ENCODE results near the gene ZNF679. TPM values are rescaled to one million over a fixed set of nuclear protein-coding genes. Genes with fewer than 3 reads are reported as not detected.
"Not testable (repeated sequence)": the region's sequence is repeated elsewhere in the genome, so short reads cannot be mapped to it uniquely, and the experiment has no call there.

Gene ZNF679
- total RNA-seq: not detected

DNA sequence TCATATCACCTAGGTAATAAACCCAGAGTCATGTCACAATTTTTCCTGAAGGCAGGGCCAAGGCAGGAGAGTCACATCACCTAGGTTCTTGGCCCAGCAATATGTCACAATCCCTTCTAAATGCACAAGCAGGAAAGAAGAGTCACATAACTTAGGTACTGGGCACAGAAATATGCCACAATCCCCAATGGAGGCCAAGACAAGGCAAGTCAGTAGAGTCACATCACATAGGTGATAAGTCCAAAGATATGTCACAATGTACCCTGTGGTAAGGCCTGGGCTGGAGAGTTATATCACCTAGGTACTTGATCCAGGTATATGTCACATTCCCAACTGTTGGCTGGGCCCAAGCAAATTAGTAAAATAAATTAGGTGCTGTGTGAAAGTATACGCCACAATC is at the start of gene ZNF679:
ZNF679 (plus strand) TSS at position 301 of the 400 bp plus-strand sequence. CDS start 20,644 bp downstream, outside the sequence.
- not testable (repeated sequence) for H3K36me3 Mint-ChIP-seq (ENCODE audit: insufficient read depth); H3K27me3 Mint-ChIP-seq (ENCODE audit: low read depth); DNase-seq; ATAC-seq; H3K4me3 Mint-ChIP-seq; H3K4me1 Mint-ChIP-seq (ENCODE audit: low read depth)
- H3K9me3 Mint-ChIP-seq: peaks cover 17% of the 10 kb centered on the region

DNA sequence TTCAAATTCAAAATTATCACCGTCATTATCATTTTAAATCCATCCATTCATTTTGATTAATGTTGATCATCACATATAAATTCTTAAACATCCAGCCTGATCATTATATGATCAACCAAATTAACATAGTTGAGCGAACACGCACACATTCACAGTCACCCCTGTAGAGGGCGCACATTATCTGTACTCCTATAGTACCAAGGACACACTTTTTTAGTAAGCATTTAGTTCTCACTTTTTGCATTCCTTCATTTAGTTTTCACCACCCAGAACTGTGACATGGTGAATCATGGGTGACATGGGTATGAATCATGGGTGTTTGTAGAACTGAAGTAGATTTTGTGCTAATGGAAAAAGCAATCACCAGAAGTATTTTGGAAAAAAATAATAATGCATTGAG is 47.3 kb upstream of the ZNF679 start:
- H3K4me3 Mint-ChIP-seq: no peak overlapping the region
- H3K9me3 Mint-ChIP-seq: no peaks in the 10 kb centered on the region
- ATAC-seq (peak; percentile 46 to 47), DNase-seq (no peak)
- no peaks in the 10 kb centered on the region for H3K4me1 Mint-ChIP-seq (ENCODE audit: low read depth)
- H3K36me3 Mint-ChIP-seq (ENCODE audit: insufficient read depth): no peaks in the 10 kb centered on the region
- H3K27me3 Mint-ChIP-seq (ENCODE audit: low read depth): peaks cover 10% of the 10 kb centered on the region

DNA sequence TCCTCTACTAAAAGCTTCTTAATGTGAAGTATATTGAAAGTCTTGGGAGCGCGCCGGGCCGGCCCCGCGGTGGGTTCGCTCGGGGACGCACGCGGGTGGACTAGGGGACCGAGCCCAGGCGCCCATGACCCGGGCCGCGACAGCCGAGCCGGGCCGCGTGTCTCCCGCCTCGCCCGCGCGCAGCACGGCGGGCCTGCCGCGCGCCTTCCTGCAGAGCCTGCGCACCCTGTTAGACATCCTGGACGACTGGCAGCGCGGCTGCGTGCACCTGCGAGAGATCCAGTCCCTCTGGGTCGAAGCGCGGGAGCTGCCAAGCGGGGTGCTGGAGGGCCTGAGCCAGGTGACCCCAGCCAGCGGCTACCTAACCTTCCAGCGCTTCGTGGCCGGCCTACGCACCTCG is 46.7 kb upstream of the ZNF679 start:
- H3K9me3 Mint-ChIP-seq: no peaks in the 10 kb centered on the region
- no peaks in the 10 kb centered on the region for H3K36me3 Mint-ChIP-seq (ENCODE audit: insufficient read depth)
- no peak for ATAC-seq
- H3K4me3 Mint-ChIP-seq: no peak overlapping the region
- no peak for DNase-seq
- H3K4me1 Mint-ChIP-seq (ENCODE audit: low read depth): no peaks in the 10 kb centered on the region
- peaks cover 10% of the 10 kb centered on the region for H3K27me3 Mint-ChIP-seq (ENCODE audit: low read depth)

DNA sequence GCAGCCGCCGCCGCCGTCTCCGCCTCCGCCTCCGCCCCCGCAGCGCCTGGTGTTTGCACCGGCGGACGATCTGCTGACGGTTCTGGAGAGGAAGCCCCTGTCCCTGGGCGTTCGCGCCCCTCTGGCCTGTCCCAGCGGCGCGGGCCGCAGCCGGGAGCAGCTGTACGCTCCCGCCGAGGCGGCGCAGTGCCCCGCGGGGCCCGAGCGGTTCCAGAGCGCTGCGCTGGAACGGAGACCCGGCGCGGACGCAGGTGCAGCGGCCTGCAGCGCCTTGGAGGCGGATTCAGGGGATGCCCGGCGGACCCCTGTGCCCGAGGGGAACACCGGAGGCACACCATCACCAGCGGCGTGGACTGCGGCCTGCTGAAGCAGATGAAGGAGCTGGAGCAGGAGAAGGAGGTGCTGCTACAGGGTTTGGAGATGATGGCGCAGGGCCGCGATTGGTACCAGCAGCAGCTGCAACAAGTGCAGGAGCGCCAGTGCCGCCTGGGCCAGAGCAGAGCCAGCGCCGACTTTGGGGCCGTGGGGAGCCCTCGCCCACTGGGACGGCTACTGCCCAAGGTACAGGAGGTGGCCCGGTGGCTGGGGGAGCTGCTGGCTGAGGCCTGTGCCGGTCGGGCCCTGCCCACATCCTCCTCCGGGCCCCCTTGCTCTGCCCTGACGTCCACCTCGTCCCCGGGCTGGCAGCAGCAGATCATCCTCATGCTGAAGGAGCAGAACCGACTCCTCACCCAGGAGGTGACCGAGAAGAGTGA is 46.1 kb upstream of the ZNF679 start:
- H3K4me1 Mint-ChIP-seq (ENCODE audit: low read depth): no peaks in the 10 kb centered on the region
- H3K27me3 Mint-ChIP-seq (ENCODE audit: low read depth): peaks cover 10% of the 10 kb centered on the region
- ATAC-seq (no peak), DNase-seq (no peak)
- H3K4me3 Mint-ChIP-seq: no peak overlapping the region
- H3K36me3 Mint-ChIP-seq (ENCODE audit: insufficient read depth): no peaks in the 10 kb centered on the region
- H3K9me3 Mint-ChIP-seq: peaks cover 3% of the 10 kb centered on the region

DNA sequence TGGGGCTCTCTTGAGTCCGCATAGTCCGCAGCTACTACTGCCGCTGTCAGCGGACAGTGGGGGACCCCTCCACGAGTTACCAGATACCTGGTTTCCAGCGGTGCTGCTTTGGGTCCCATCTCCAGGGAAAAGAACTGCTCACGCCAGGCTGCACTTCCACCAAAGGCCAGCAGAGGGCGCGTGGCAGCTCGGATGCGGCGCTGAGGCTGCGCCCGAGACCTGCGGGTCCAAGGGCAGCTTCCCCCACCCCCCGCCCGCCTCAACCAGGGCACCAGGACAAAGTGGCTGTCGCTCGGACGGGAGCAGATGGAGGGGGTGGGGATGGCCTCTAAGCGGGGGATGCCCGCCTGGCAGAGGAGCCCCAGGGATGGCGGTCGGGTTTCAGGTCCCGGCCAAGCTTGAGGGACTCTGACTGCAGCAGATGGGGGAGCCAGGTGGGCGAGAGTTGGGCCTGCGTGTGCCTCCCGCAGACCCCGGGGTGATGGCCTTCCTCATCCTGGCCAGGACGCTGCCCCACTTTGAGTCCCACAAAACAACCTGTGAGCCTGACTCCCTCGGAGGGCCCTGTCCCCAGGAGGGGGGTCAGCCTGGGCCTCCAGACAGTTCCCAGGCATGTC is 45.0 kb upstream of the ZNF679 start:
- Mint-ChIP-seq H3K27me3 (ENCODE audit: low read depth) (peaks cover 10% of the 10 kb centered on the region), H3K9me3 (peaks cover 4% of the 10 kb centered on the region), H3K4me1 (ENCODE audit: low read depth) (no peaks in the 10 kb centered on the region), H3K4me3 (no peak overlapping the region), H3K36me3 (ENCODE audit: insufficient read depth) (no peaks in the 10 kb centered on the region)
- DNase-seq (peak; percentile 26), ATAC-seq (peak in 1 of 2 donors; percentile 57)

DNA sequence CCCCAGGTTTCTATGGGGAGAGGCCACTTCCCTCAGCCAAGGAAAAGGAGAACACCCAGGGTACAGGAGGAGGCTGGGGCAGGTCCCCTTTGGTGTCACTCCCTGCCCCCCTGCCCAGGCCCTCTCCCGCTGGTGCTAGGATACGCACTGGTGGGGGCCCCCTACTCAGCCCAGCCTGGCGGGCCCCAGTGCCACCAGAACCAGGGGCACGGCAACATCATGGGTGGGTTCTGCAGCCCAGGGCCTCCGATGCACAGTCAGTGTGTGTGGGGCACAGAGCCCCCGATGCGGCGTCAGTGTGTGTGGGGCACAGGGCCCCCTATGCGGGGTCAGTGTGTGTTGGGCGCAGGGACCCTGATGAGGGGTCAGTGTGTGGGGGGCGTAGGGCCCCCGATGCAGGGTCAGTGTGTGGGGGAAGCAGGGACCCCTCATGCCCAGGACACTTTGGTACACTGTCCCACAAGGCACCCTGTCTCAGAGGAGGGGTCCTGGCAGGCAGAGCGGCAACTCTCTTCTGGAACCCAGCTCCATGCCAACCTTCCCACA is 44.4 kb upstream of the ZNF679 start:
- H3K27me3 Mint-ChIP-seq (ENCODE audit: low read depth): peaks cover 7% of the 10 kb centered on the region

DNA sequence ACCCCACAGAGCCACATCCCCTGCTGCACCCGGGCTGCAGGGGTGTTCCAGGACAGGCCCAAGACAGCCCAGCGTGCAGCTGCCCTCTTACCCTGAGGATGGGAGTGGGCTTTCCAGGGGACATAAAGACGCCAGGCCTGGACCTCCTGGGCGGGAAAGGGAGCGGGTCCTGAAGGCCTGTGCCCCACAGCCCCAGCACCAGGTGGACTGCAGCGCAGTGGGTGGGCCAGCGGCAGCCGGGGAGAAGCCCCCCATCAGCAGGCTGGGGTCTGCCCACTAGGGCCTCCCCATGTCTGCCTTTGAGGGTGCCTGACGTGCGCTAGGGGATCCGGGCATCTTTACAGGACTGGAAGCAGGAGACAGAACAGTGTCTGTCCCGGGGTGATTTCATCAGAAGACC is 43.9 kb upstream of the ZNF679 start:
- Mint-ChIP-seq H3K27me3 (ENCODE audit: low read depth) (peaks cover 7% of the 10 kb centered on the region), H3K36me3 (ENCODE audit: insufficient read depth) (no peaks in the 10 kb centered on the region), H3K4me1 (ENCODE audit: low read depth) (no peaks in the 10 kb centered on the region), H3K4me3 (no peak overlapping the region), H3K9me3 (peaks cover 4% of the 10 kb centered on the region)
- ATAC-seq (no peak), DNase-seq (no peak)

More for the DNA sequence above, 44.4 kb upstream of the ZNF679 start:
- Mint-ChIP-seq H3K36me3 (ENCODE audit: insufficient read depth) (no peaks in the 10 kb centered on the region), H3K9me3 (peaks cover 4% of the 10 kb centered on the region), H3K4me1 (ENCODE audit: low read depth) (no peaks in the 10 kb centered on the region), H3K4me3 (no peak overlapping the region)
- no peak for DNase-seq
- ATAC-seq: no peak

DNA sequence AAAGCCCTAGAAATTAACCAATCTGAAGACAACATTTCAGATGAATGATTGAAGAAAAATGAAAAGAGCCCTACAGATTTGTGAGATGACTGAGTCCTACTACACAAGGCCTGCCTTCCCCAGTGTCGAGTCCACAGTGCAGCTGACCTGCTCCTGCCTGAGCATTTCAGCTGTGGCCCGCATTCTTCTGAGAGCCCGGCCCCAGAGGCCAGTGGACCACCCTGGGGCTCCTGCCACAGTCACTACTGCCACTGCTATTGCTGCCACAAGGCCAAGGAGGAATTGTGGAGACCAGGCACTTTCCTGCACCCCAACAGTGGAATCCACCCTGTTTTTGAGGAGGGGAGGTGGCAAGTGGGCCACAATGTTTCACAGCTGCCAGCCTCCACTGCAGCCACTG is 40.9 kb upstream of the ZNF679 start:
- H3K27me3 Mint-ChIP-seq (ENCODE audit: low read depth): no peaks in the 10 kb centered on the region
- H3K36me3 Mint-ChIP-seq (ENCODE audit: insufficient read depth): no peaks in the 10 kb centered on the region
- no peaks in the 10 kb centered on the region for H3K4me1 Mint-ChIP-seq (ENCODE audit: low read depth)
- H3K4me3 Mint-ChIP-seq: no peak overlapping the region
- ATAC-seq (no peak), DNase-seq (no peak)
- peaks cover 4% of the 10 kb centered on the region for H3K9me3 Mint-ChIP-seq

DNA sequence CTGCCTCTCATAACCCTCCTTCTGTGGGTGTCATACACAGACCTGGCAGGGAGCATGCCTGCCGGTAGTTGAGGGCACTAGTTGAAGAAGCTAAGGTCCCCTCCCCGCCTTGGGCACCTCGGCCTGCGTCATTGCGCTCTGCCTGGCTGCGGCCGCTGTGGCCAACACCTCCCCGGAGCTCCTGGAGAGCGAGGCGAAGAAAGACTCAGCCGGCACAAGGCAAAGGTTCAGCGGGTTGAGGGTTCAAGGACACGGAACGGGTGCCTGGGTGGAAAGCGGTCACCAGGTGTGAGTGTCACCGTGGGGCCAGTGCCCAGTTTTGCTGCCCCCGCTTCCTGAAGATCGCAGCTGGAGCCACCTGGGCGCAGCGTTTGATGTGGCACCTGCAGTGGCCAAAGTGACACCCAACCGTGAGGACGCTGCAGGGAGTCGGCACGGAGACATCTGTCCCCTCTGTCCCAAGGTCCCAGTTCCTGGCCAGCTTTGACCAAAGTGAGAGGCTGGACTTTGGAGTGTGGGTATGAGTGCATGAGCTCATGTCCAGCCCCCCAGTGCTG is 36.0 kb upstream of the ZNF679 start:
- Mint-ChIP-seq H3K36me3 (ENCODE audit: insufficient read depth) (no peaks in the 10 kb centered on the region), H3K9me3 (peaks cover under 1% of the 10 kb centered on the region), H3K4me3 (no peak overlapping the region), H3K4me1 (ENCODE audit: low read depth) (no peaks in the 10 kb centered on the region), H3K27me3 (ENCODE audit: low read depth) (no peaks in the 10 kb centered on the region)
- ATAC-seq (no peak), DNase-seq (no peak)

DNA sequence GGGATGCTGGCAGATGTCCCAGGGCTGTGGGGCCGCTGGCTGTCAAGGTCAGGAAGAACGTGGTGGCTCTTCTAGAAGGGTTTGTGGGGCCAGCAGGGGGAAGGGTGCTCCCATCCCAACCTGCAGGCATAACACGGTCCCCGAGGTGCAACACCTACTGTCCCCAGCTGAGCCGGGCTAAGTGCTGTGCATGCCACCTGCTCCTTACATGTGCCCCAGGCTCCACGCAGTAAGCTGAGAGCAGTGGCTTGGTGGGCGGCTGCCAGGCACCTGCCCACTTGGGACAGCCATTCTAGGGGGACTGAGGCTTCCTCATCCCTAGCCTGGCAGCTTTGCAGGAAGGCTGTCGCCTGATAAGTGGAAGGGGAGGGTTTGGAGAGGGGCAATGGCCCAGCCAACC is 35.5 kb upstream of the ZNF679 start:
- Mint-ChIP-seq H3K4me3 (no peak overlapping the region), H3K36me3 (ENCODE audit: insufficient read depth) (no peaks in the 10 kb centered on the region), H3K4me1 (ENCODE audit: low read depth) (no peaks in the 10 kb centered on the region), H3K9me3 (no peaks in the 10 kb centered on the region), H3K27me3 (ENCODE audit: low read depth) (no peaks in the 10 kb centered on the region)
- DNase-seq (no peak), ATAC-seq (no peak)

DNA sequence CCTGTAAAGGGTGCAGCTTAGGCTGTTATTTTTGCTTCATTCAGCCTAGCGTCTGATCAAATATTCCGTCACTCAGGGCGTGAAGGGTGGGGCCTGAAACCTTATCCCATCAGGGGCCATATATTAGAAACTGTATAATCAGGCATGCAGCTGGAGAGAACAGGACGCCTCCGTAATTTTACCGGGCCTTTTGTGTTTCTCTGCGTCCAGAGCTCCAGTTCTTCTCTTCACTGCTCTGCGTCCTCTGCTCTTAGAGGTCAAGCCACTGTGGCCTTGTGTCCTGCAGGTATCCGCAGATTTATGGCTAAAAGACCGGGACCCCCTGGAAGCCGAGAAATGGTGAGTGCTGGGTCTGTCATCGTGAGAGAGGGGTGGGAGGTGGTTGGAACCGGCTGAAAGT is 21.4 kb upstream of the ZNF679 start, which contains the start of gene ZNF735:
ZNF735 (plus strand) TSS at position 301 of the 400 bp plus-strand sequence; CDS start at position 301, 0 bp downstream.
- no peaks in the 10 kb centered on the region for H3K36me3 Mint-ChIP-seq (ENCODE audit: insufficient read depth)
- DNase-seq (no peak), ATAC-seq (no peak)
- H3K4me3 Mint-ChIP-seq: no peak within 1 kb of the TSS
- no peaks in the 10 kb centered on the region for H3K27me3 Mint-ChIP-seq (ENCODE audit: low read depth)
- H3K9me3 Mint-ChIP-seq: peaks cover 12% of the 10 kb centered on the region
- H3K4me1 Mint-ChIP-seq (ENCODE audit: low read depth): no peaks in the 10 kb centered on the region

DNA sequence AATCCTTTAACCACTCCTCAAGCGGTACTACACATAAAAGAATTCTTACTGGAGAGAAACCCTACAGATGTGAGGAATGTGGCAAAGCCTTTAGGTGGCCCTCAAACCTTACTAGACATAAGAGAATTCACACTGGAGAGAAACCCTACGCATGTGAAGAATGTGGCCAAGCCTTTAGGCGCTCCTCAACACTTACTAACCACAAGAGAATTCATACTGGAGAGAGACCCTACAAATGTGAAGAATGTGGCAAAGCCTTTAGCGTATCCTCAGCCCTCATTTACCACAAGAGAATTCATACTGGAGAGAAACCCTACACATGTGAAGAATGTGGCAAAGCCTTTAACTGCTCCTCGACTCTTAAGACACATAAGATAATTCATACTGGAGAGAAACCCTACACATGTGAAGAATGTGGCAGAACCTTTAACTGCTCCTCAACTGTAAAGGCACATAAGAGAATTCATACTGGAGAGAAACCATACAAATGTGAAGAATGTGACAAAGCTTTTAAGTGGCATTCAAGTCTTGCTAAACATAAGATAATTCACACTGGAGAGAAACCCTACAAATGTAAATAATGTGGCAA is 8.5 kb upstream of the ZNF679 start:
- not testable (repeated sequence) for DNase-seq, ATAC-seq

DNA sequence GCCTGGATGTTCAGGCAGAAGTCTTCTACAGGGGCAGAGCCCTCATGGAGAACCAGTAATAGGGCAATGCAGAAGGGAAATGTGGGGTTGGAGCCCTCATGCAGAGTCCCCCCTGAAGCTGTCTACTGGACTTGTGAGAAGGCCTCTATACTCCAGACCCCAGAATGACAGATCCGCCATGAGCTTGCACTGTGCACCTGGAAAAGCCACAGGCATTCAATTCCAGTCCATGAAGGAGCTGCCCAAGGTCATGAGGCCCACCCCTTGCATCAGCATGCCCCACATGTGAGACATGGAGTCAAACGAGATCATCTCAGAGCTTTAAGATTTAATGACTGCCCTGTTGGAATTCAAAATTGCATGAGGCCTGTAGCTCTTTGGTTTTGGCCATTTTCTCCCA is 4.9 kb upstream of the ZNF679 start:
- ATAC-seq: no peak
- Mint-ChIP-seq H3K27me3 (ENCODE audit: low read depth) (no peaks in the 10 kb centered on the region), H3K4me1 (ENCODE audit: low read depth) (no peaks in the 10 kb centered on the region), H3K4me3 (no peak overlapping the region), H3K36me3 (ENCODE audit: insufficient read depth) (no peaks in the 10 kb centered on the region), H3K9me3 (peaks cover 31% of the 10 kb centered on the region)
- DNase-seq: no peak

More for the DNA sequence above, 8.5 kb upstream of the ZNF679 start:
- H3K4me1 Mint-ChIP-seq (ENCODE audit: low read depth); H3K4me3 Mint-ChIP-seq; H3K27me3 Mint-ChIP-seq (ENCODE audit: low read depth); H3K36me3 Mint-ChIP-seq (ENCODE audit: insufficient read depth): not testable (repeated sequence)
- peaks cover 43% of the 10 kb centered on the region for H3K9me3 Mint-ChIP-seq

DNA sequence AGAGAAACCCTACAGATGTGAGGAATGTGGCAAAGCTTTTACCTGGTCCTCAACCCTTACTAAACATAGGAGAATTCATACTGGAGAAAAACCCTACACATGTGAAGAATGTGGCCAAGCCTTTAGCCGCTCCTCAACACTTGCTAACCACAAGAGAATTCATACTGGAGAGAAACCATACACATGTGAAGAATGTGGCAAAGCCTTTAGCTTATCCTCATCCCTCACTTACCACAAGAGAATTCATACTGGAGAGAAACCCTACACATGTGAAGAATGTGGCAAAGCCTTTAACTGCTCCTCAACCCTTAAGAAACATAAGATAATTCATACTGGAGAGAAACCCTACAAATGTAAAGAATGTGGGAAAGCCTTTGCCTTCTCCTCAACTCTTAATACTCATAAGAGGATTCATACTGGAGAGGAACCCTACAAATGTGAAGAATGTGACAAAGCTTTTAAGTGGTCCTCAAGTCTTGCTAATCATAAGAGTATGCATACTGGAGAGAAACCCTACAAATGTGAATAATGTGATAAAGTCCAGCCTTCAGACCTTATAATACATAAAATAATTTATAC is 38.2 kb downstream of the ZNF679 start:
- peaks cover 33% of the 10 kb centered on the region for H3K9me3 Mint-ChIP-seq
- ATAC-seq (no peak), DNase-seq (no peak)
- no peak overlapping the region for H3K4me3 Mint-ChIP-seq
- peaks cover 2% of the 10 kb centered on the region for H3K36me3 Mint-ChIP-seq (ENCODE audit: insufficient read depth)
- H3K4me1 Mint-ChIP-seq (ENCODE audit: low read depth): no peaks in the 10 kb centered on the region
- no peaks in the 10 kb centered on the region for H3K27me3 Mint-ChIP-seq (ENCODE audit: low read depth)

Data from activated T-cell treated with anti-CD3 and anti-CD28 coated beads, Interleukin-2, amount 50 U/mL, for 4 hours (primary cell).